ENCODE measurements around the gene HPCA.
"Not testable (repeated sequence)": the region's sequence is repeated elsewhere in the genome, so short reads cannot be mapped to it uniquely, and the experiment has no call there.

Gene HPCA

GRCh38 chr1:32899586-32900296 lies 13.4 kb downstream of the HPCA start:
- no peak for TF ChIP-seq POU2F2 (IDR thresholded peaks at IDR 0.05; ENCODE audit: low read depth, low read length)
- TF ChIP-seq PAX5 (IDR thresholded peaks at IDR 0.05; ENCODE audit: insufficient read depth, low read length, severe bottlenecking), result no peak
- no peak for TF ChIP-seq SPI1 (IDR thresholded peaks at IDR 0.05; ENCODE audit: low read depth, low read length)
- no peak for TF ChIP-seq TAF1 (IDR thresholded peaks at IDR 0.05; ENCODE audit: low read depth, low read length)
- TF ChIP-seq POLR2AphosphoS5 (IDR thresholded peaks at IDR 0.05; ENCODE audit: low read depth, low read length), result no peak
- TF ChIP-seq POLR2A (IDR thresholded peaks at IDR 0.05; ENCODE audit: low read depth, low read length), result no peak
- FAIRE-seq (no peak), DNase-seq (ENCODE audit: insufficient read length, low spot score) (no peak)

GRCh38 chr1:32900371-32900955 lies 14.2 kb downstream of the HPCA start:
- FAIRE-seq, result no peak
- no peak for DNase-seq (ENCODE audit: insufficient read length, low spot score)
- no peak for TF ChIP-seq PAX5 (IDR thresholded peaks at IDR 0.05; ENCODE audit: insufficient read depth, low read length, severe bottlenecking)
- TF ChIP-seq TAF1 (IDR thresholded peaks at IDR 0.05; ENCODE audit: low read depth, low read length), result no peak
- TF ChIP-seq POLR2AphosphoS5 (IDR thresholded peaks at IDR 0.05; ENCODE audit: low read depth, low read length), result no peak
- no peak for TF ChIP-seq POLR2A (IDR thresholded peaks at IDR 0.05; ENCODE audit: low read depth, low read length)
- TF ChIP-seq SPI1 (IDR thresholded peaks at IDR 0.05; ENCODE audit: low read depth, low read length), result no peak
- TF ChIP-seq POU2F2 (IDR thresholded peaks at IDR 0.05; ENCODE audit: low read depth, low read length), result no peak

DNA sequence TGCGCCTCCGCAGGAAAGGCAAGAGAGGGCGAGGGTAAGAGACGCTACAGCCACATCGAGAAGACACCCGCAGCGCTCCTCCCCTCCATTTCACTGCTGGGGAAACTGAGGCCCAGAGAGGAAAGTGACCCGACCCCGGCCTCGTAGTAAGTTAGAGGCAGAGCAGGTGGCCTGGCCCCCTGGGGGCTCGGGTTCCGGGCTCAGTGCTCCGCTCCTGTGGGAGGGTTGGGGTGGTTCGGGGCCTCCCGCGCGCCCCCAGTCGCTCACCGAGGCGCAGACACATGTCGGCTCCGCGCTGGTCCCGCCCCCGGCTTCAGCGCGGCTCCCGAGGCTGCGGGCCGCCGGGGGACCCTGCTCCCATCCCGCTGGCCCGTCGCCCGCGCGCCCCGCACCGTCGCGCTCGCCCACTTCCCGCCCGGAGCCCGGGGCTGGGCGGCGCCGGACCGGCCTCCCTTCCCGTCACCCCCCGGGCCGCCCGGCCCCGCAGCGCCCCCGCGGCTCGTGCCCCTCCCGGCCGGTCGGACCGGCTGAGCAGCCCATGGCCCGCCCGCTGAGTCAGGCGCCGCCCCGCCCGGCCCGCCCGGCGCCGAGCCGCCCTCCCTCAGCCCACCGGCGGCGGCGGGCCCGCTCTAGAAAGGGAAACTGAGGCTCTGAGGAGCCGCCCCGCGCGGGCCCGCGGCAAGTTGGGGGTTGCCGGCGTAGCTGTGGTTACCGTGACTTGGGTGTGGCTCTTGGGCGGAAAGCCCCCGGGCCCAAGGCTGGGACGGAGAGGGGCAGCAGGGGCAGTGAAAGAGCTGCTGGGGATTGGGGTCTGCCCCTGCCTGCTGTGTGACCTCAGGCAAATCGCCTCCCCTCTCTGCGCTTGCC lies 14.9 kb downstream of the HPCA start, which contains the start of gene TMEM54:
Gene TMEM54 (minus strand): TSS at position 434 of the 867 bp plus-strand sequence. CDS start 151 bp downstream, at position 283.
- FAIRE-seq, result no peak
- DNase-seq (ENCODE audit: insufficient read length, low spot score), result no peak
- TF ChIP-seq TAF1 (IDR thresholded peaks at IDR 0.05; ENCODE audit: low read depth, low read length), result no peak

- no peak for FAIRE-seq
- no peak for DNase-seq (ENCODE audit: insufficient read length, low spot score)
- TF ChIP-seq SPI1 (IDR thresholded peaks at IDR 0.05; ENCODE audit: low read depth, low read length) (no peak), POU2F2 (IDR thresholded peaks at IDR 0.05; ENCODE audit: low read depth, low read length) (no peak), TAF1 (IDR thresholded peaks at IDR 0.05; ENCODE audit: low read depth, low read length) (no peak), PAX5 (IDR thresholded peaks at IDR 0.05; ENCODE audit: insufficient read depth, low read length, severe bottlenecking) (no peak), POLR2AphosphoS5 (IDR thresholded peaks at IDR 0.05; ENCODE audit: low read depth, low read length) (no peak), POLR2A (IDR thresholded peaks at IDR 0.05; ENCODE audit: low read depth, low read length) (no peak)
Observed at GRCh38 chr1:32901823-32902534, 15.7 kb downstream of the HPCA start.

DNA sequence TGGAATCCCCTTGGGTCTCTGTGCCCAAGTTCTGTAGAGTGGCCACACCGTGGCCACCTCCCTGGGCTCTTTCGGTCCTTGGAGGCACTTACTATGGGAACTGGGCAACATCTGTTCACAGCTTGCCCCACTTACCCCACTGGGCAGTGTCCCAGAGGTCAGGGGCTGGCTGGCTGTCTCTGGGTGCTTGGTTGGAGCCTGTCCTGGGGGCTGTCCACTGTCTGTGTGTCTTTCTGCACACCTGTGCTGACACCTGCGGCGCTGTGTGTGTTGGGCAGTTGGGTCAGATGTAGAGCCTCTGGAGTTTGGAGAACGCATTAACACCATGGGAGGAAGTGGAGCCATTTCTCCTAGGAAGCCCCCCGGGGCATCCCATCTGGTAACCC lies 16.2 kb downstream of the HPCA start:
- no peak for FAIRE-seq
- TF ChIP-seq SPI1 (IDR thresholded peaks at IDR 0.05; ENCODE audit: low read depth, low read length) (no peak), POU2F2 (IDR thresholded peaks at IDR 0.05; ENCODE audit: low read depth, low read length) (no peak), POLR2AphosphoS5 (IDR thresholded peaks at IDR 0.05; ENCODE audit: low read depth, low read length) (no peak), PAX5 (IDR thresholded peaks at IDR 0.05; ENCODE audit: insufficient read depth, low read length, severe bottlenecking) (no peak), POLR2A (IDR thresholded peaks at IDR 0.05; ENCODE audit: low read depth, low read length) (no peak), TAF1 (IDR thresholded peaks at IDR 0.05; ENCODE audit: low read depth, low read length) (no peak)
- no peak for DNase-seq (ENCODE audit: insufficient read length, low spot score)

GRCh38 chr1:32903991-32904785 lies 17.9 kb downstream of the HPCA start:
- no peak for TF ChIP-seq SPI1 (IDR thresholded peaks at IDR 0.05; ENCODE audit: low read depth, low read length)
- no peak for TF ChIP-seq PAX5 (IDR thresholded peaks at IDR 0.05; ENCODE audit: insufficient read depth, low read length, severe bottlenecking)
- no peak for TF ChIP-seq POLR2A (IDR thresholded peaks at IDR 0.05; ENCODE audit: low read depth, low read length)
- no peak for TF ChIP-seq POLR2AphosphoS5 (IDR thresholded peaks at IDR 0.05; ENCODE audit: low read depth, low read length)
- TF ChIP-seq TAF1 (IDR thresholded peaks at IDR 0.05; ENCODE audit: low read depth, low read length), result no peak
- no peak for FAIRE-seq
- DNase-seq (ENCODE audit: insufficient read length, low spot score), result no peak

GRCh38 chr1:32904797-32905196 lies 18.5 kb downstream of the HPCA start:
- FAIRE-seq (no peak), DNase-seq (ENCODE audit: insufficient read length, low spot score) (no peak)
- no peak for TF ChIP-seq POLR2A (IDR thresholded peaks at IDR 0.05; ENCODE audit: low read depth, low read length)
- TF ChIP-seq PAX5 (IDR thresholded peaks at IDR 0.05; ENCODE audit: insufficient read depth, low read length, severe bottlenecking), result no peak
- TF ChIP-seq POU2F2 (IDR thresholded peaks at IDR 0.05; ENCODE audit: low read depth, low read length), result no peak
- no peak for TF ChIP-seq POLR2AphosphoS5 (IDR thresholded peaks at IDR 0.05; ENCODE audit: low read depth, low read length)
- no peak for TF ChIP-seq SPI1 (IDR thresholded peaks at IDR 0.05; ENCODE audit: low read depth, low read length)
- no peak for TF ChIP-seq TAF1 (IDR thresholded peaks at IDR 0.05; ENCODE audit: low read depth, low read length)

- not testable (repeated sequence) for DNase-seq (ENCODE audit: insufficient read length, low spot score); FAIRE-seq
Observed at GRCh38 chr1:32905588-32905987, 19.3 kb downstream of the HPCA start.

DNA sequence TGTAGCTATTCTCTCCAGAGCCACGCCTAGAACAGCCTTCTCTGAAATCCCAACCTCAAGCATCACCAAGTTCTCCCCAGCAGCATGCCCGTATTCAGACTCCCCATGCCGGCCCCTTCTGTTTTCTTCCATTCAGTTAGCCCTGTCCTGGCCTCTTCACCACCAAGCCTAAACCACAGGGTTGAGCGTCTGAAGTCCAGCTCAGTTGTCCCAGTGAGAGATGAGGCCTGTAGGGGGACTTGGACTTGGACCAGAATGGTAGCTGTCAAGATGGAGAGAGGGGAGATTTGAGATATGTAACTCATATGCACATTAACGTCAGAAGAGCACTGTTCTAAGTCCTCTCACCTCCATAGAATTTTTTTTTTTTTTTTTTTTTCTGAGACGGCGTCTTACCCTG lies 20.4 kb downstream of the HPCA start:
- no peak for TF ChIP-seq POLR2AphosphoS5 (IDR thresholded peaks at IDR 0.05; ENCODE audit: low read depth, low read length)
- TF ChIP-seq SPI1 (IDR thresholded peaks at IDR 0.05; ENCODE audit: low read depth, low read length), result no peak
- TF ChIP-seq PAX5 (IDR thresholded peaks at IDR 0.05; ENCODE audit: insufficient read depth, low read length, severe bottlenecking), result no peak
- no peak for TF ChIP-seq POU2F2 (IDR thresholded peaks at IDR 0.05; ENCODE audit: low read depth, low read length)
- TF ChIP-seq POLR2A (IDR thresholded peaks at IDR 0.05; ENCODE audit: low read depth, low read length), result no peak
- TF ChIP-seq TAF1 (IDR thresholded peaks at IDR 0.05; ENCODE audit: low read depth, low read length), result no peak
- FAIRE-seq (no peak), DNase-seq (ENCODE audit: insufficient read length, low spot score) (no peak)
